ENCODE results near the gene PTPN4. TPM values are rescaled to one million over a fixed set of nuclear protein-coding genes. Genes with fewer than 3 reads are reported as not detected.

The PTPN4 gene
- total RNA-seq, 3 donors from 2014 or later = 23.1 to 35.4 (median 30.1) TPM

- intact Hi-C loops (cut with DNase I, micrococcal nuclease) = no loop called here
- no peak for TF ChIP-seq CTCF (IDR thresholded peaks at IDR 0.05)
- DNase-seq = no peak
- Histone ChIP-seq H3K4me1 (ENCODE audit: low read depth) (no peaks in the 10 kb centered on the region), H3K4me3 (no peak overlapping the region), H3K9me3 (no peaks in the 10 kb centered on the region), H3K36me3 (ENCODE audit: low read depth) (no peaks in the 10 kb centered on the region)
- no peak for ATAC-seq
These were observed 27.0 kb upstream of the PTPN4 start for GRCh38 chr2:119732601-119733164.

GRCh38 chr2:119734047-119734446 lies 25.7 kb upstream of the PTPN4 start:
- DNase-seq (no peak), ATAC-seq (no peak)
- TF ChIP-seq CTCF (IDR thresholded peaks at IDR 0.05) = no peak
- Histone ChIP-seq H3K36me3 (ENCODE audit: low read depth) (no peaks in the 10 kb centered on the region), H3K4me3 (no peak overlapping the region), H3K4me1 (ENCODE audit: low read depth) (no peaks in the 10 kb centered on the region), H3K9me3 (no peaks in the 10 kb centered on the region)
- intact Hi-C loops (cut with DNase I, micrococcal nuclease) = no loop called here

GRCh38 chr2:119735565-119735964 lies 24.2 kb upstream of the PTPN4 start:
- no peak for ATAC-seq

GRCh38 chr2:119736021-119736420 lies 23.7 kb upstream of the PTPN4 start:
- intact Hi-C loops (cut with DNase I, micrococcal nuclease) = no loop called here
- TF ChIP-seq CTCF (IDR thresholded peaks at IDR 0.05) = no peak
- Histone ChIP-seq H3K4me3 (no peak overlapping the region), H3K4me1 (ENCODE audit: low read depth) (no peaks in the 10 kb centered on the region), H3K36me3 (ENCODE audit: low read depth) (no peaks in the 10 kb centered on the region), H3K9me3 (no peaks in the 10 kb centered on the region)
- ATAC-seq (no peak), DNase-seq (no peak)

More at GRCh38 chr2:119735565-119735964, 24.2 kb upstream of the PTPN4 start:
- intact Hi-C loops (cut with DNase I, micrococcal nuclease) = no loop called here
- no peak overlapping the region for H3K4me3 ChIP-seq
- TF ChIP-seq CTCF (IDR thresholded peaks at IDR 0.05) = no peak
- H3K36me3 ChIP-seq (ENCODE audit: low read depth) = no peaks in the 10 kb centered on the region
- H3K9me3 ChIP-seq = no peaks in the 10 kb centered on the region
- H3K4me1 ChIP-seq (ENCODE audit: low read depth) = no peaks in the 10 kb centered on the region
- DNase-seq = no peak

- no peak for TF ChIP-seq CTCF (IDR thresholded peaks at IDR 0.05)
- no peaks in the 10 kb centered on the region for H3K9me3 ChIP-seq
- intact Hi-C loops (cut with DNase I, micrococcal nuclease) = no loop called here
- DNase-seq = no peak
- H3K4me1 ChIP-seq (ENCODE audit: low read depth) = no peaks in the 10 kb centered on the region
- H3K36me3 ChIP-seq (ENCODE audit: low read depth) = no peaks in the 10 kb centered on the region
- ATAC-seq = no peak
- H3K4me3 ChIP-seq = no peak overlapping the region
These were observed 20.0 kb upstream of the PTPN4 start for GRCh38 chr2:119739580-119740255.

All from mucosa of descending colon (tissue), 3 donors.